ENCODE results near the gene TRMT44.
A peak's percentile ranks its signal among the peaks of the same experiment; 100 is the strongest.
"Not testable (repeated sequence)": the region's sequence is repeated elsewhere in the genome, so short reads cannot be mapped to it uniquely, and the experiment has no call there.

TRMT44 gene

DNA sequence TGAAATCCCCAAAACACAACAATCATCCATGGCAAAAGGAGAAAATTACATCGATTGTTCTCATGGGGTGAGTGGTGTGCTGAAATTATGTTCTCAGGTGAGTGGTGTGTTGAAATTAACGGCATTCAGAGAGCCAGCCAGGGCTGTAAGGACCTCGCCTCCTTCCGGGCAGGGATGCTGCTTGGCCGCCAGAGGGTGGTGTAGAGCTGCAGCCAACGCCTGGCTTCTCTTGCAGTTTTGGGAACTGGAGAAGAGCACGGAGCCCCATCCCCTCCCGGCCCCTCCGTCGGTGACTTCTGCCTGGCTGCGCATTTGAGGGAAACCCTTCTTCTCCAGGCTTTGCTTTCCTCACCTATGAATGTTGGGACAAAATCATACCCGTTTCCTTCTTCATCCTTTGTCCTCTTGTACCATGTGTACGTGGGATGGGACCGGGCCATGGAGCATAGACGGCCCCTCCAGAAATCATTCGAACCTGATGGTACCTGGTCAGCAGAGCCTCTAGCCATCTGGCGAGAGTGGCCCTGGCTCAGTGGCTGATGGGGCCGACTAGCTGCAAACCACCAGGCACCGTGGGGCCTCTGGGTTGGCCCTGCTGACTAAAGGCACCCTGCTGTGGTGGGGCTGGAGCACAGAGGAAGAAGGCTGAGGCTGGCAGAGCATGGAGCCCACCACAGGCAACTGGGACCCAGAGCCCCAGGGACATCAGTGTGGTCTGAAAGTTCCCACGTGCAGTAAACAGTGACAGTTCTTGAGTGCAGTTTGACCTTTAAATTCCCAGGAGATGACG is 28.4 kb downstream of the TRMT44 start:
- peak; percentile 17 for DNase-seq (ENCODE audit: low read depth)

DNA sequence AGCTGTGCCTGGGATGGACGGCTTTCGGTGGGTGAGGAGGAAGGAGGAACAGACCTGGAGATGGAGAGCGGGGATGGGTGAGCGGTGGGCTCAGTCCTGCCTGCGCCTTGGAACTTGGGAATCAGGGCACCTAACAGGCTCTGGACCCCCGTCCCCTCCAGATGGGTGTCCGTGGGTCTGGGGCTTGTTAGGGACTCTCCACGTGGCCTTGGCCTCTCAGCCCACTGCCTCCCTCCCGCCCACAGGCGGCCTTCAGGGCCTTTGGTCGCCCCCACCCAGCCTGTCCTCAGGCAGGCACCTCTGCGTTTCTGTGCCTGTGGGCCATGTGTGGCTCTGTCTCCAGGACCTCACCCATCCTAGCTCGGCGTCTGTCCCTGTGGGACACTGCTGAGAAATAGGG is 29.0 kb downstream of the TRMT44 start:
- DNase-seq (ENCODE audit: low read depth): no peak

DNA sequence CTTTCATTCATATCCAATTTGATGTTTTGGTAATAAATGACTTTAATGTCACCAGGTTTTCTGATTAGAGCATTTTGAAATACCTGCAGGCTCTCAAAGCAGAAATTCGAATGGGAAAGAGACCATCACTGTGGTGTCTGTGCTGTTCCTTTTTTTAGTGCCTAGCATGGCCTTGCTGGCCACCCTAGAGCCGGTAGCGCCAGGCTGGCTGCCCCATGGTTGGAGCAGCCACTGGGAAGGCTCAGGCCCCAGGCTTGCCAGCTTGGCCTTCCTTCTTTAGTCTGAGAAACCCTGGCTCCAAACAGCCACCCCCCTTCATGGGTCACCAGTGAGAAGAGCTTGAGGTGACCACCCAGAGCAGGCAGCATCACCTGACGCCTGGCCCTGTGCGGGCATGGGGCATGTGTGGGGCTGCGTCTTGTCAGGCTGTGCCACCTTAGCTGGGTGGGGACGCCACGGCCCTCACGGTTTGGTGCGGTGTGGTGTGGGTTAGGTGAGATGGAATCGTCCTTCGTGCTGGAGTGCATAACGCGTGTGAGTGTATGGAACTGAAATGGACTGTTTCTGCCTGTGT is 30.0 kb downstream of the TRMT44 start:
- DNase-seq (ENCODE audit: low read depth): no peak

DNA sequence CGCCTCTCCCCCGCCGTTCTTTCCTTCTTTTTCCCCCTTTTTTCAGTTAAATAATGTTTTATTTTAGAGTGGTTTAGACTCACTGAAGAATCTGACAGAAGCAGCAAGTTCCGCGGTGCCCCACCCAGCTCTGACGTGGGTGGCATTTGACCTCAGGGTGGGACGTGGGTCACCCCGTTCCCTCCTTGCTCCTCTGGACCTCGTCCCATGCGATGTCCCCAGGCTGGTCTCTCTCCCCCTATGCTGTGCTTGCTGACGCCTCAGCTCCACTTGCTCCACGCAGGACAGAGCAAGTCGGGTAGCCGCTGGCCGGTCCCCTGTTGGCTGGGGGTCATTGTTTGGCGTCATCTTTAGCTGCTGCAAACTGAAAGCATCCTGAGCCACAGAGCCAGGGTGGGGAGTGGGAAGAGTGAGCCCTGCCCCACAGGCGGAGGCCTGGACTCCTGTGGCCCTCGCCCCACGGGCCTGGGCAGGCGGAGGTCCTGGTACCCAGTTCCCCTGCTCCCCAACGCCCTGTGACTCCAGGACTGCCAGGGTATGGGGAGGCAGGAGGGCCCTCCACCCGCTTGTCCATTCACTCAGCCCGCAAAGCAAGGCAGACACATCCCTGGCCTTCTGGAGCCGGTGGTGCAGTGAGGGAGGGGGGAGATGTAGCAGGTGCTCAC is 30.8 kb downstream of the TRMT44 start:
- DNase-seq (ENCODE audit: low read depth): no peak

DNA sequence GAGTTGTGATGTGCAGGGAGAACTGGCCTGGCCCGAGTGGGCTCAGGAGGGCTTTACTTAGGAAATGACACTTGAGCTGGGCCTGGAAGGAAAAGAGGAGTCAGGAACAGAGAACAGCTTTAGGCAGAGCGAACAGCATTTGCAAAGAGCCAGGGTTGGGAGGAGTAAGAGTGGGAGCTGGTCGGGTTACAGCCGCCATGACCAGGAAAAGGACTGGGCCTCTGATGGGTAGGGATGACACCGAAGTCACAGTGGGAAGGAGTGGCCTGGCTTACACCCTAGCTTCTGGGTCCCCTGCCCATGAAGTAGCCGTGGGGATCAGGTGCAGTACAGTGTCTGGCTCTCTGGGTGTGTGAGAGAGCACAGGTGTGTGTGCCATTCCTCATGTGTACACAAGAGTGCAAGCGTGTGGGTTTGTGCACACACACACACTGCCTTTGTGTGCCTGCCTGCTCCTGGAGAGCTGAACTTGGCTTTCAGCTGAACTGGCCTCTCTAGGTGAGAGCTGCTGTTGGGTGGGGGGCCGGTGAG is 31.6 kb downstream of the TRMT44 start:
- DNase-seq (ENCODE audit: low read depth): no peak

DNA sequence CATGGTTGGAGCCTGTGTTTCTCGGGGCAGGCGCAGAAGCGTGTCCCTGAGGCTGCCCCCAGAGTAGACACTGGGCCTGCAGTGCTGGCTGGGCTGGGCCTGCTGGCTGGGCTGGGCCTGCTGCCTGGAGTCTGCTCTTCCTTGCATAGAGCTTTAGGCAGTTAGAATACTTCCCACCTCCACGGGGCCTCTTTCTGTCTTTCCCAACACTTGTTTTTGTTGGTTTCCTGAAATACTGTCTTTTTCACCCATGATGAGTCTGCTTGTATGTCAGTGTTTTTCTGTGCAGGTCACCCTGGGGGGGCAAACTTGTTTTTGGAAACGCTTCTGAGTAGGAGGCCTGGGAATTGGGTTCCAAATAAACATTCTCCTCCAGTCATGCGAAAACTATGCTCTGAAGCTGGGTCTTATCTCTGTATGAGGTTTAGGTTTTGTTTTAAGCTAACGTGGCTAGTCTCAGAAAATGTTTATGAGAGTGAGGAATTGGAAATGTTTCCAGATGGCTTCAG is 32.2 kb downstream of the TRMT44 start:
- no peak for DNase-seq (ENCODE audit: low read depth)

DNA sequence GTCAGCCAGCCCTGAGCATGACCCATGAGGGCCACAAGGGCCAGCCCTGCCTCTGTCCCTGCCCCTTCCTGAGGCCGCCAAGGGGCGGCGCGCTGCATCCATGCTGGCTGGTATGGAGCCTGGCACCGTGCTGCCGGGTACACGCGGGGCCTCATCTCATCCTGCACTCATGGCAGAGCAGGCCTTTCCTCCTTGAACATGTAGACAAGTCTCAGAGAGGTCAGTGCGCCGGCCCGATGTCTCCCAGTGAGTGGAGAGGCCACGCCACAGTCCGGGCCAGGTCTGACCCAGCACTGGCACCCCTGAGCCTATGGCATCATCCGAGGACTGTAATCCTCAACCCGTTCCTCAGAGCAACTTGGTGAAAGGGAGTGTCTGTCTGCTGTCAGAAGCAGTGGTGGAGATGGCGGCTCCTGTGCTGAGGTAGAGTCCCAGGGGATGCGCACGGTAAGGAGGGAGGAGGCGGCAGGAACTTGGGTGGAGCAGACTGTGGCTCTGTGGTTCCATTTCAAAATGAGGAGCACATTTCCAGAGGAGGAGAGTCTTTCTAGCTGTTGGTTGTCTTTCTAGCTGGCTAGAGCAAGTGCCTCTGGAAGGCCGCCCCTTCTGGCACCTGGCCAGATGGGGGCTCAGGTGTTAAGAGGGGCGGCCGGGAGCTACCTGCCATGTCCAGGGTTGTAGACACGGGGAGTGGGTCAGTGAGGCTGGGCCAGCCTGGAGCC is 32.8 kb downstream of the TRMT44 start:
- DNase-seq (ENCODE audit: low read depth): no peak

DNA sequence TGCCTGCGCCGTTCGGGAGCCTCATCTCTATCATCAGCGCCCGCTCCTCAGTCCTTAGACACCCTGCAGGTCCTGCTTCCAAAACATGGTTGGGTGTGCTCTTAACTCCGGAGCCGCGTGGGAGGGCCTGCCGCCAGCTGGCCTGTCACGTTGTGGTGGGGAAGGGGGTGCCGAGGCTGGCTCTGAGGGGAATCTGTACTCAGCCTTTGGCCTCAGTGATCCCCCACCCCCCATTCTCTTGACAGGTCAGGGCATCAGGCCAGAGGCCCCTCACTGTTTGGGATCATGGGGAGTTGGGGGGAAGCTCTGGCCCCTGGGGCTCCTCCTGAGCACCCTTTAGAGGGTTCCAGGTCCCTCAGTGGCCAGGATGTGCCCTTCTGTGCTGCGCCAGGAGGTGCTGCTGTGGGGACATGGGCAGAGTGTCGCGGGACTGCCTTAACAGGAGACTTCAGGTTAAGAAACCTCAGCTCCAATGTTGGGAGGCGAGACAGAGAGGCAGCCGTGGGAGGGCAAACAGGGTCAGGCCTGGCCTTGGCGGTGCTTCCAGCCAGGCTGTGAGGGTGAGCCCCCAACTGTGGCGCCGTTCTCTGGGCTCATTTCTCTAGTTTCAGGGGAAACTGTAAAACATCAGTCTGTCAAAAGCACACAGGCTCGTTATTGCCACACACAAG is 33.5 kb downstream of the TRMT44 start:
- DNase-seq (ENCODE audit: low read depth): no peak

DNA sequence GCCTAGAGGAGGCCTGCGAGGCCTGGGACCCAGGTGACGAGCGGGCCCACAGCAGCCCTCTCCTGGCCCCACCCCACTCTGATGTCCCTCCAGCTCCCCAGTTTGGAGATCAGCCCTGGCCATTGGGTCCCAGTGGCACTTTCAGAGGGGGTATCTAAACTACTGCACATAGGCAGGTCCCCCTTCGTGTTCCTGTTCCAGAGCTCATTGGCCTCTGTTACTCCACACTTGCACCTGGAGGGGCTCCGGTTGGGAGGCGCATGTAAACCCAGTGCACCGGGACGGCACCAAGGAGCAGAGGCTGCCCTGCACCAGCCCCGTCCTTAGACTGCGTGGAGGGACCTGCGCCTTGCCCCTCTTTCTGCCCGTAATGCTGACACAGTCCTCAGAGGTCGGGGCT is 34.3 kb downstream of the TRMT44 start:
- no peak for DNase-seq (ENCODE audit: low read depth)

DNA sequence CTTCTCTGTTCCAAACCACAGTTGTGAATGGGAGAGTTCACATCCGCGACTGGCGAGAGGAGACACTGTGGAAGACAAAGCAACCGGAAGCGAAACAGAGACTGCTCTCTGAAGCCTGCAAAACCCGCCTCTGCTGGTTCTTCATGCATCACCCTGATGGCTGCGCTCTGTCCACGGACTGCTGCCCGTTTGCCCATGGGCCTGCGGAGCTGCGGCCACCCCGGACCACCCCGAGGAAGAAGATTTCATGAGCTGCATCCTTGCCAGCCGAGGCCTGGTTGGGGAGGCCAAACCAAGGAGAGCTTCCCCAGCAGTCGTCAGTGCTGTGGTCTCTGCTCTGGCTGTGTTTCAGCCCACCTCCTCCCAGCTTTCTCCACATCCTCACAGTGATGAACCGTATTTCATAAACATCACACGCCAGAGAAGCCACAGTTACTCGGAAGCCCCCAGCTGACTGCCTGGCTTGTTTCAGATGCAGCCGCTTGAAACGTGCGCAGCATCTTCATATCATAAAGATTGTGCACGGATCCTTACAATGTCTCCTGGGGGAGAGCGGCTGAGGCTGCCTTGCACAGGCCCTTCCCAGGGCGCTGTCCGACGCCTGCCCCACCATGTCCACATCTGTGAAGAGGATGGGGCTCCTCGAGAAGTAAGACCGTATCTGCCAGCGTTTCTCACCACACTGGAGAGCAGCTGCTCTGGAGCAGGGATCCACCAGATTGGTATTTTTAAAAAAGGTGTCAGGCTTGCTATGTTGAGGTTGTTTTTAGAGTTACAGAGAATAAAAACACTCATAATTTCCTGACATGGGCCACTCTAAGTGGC is 35.4 kb downstream of the TRMT44 start:
- DNase-seq (ENCODE audit: low read depth): no peak

DNA sequence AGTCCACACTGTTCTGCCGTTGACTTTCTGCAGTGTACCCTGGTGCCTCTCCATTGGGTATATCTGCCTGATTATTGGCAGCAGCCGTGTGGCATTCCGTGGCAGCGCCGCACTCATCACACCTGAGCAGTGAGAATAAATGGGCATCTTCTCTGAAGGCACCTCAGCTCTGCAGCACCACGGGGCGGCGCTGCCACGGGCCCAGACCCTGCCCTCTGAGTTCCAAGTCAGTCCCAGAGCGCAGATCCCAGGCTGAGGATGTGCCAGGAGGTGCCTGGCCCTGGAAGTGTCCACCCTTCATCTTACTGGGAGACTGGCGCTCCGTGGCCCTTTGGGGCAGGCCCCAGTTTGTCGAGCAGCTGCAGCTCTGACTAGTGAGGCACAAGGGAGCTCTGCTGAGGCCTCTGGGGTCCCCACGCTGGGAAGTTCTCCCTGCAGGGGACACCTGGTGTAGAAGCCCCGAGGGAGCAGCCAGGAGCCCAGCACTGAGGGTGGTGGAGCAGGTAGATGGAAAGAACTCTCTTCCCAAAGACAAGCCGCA is 36.6 kb downstream of the TRMT44 start:
- DNase-seq (ENCODE audit: low read depth): no peak

DNA sequence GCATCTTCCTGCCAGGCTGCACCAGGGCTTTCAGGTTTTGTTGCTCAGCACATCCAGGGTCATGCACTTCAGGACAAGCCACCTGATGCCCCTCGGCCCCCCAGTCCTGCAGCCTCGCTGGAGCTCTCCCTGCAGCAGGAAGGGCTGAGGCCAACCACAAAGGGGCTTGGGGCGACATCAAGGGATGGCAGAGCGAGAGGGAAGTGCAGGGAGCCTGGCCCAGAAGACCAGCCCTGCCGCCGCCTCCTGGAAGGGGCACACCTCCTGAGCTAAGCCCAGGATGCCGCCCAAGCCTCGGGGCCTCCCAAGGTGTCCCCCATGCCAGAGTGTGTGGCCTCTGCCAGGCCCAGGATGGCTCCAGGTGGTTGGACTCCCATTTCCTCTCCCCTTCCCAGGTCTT is 37.1 kb downstream of the TRMT44 start:
- DNase-seq (ENCODE audit: low read depth): no peak

DNA sequence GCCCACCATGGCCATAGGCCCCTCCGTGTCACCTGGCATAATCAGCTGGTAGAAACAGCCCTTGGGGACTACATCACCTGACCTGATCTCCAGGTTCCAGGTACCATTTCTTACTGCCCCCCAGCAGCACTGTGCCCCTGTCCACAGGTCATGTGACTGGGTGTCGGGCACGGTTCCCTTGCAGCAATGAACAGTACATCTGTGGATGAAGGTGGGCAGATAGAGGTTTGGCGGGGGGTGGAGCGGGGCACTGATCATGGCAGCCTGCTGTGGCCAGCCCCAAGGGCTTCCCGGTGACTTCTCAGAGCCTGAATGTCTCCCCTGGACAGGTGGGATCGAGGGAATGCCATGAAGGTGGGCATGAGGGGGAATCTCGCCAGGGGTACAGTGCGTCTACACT is 37.8 kb downstream of the TRMT44 start:
- DNase-seq (ENCODE audit: low read depth): no peak

DNA sequence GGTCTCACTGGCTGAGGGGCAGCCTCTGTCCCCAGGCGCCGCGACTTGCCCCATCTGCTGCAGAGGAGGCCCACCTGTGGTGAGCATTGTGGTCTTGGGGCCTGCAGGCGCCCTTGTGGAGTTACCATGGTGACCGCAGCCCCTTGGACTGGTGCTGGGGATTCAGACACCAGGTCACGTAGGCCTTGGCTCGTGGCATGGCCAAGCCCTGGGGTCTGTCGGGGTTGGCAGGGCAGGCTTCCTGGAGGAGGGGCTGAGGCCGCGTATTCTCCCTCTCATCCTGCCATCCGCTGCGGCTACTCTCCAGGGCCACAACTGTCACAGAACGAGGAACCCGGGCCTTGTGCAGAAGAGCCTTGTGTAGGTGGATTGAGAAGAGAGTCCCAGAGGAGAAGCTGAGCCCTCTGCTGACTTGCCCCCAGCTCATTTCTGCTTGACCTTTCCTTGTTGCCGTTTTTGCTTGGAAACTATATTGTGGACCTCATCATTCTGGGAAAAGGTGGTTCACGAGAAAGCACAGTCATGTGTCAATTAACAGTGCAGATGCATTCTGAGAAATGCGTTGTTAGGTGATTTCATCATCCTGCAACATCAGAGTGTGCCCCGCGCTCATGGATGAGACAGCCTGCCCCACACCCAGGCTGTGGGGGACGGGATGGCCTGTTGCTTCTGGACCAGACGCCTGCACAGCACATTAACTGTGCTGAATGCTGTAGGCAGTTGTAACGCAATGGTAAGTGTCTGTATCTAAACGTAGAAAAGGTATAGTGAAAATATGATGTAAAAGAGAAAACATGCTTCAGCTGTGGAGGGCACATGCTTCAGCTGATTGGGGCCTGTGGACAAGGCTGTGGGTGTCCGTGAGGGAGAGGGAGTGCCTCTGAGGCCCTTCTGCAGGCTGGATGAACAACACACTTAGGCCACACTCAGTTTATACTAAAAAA is 38.5 kb downstream of the TRMT44 start:
- DNase-seq (ENCODE audit: low read depth): no peak

DNA sequence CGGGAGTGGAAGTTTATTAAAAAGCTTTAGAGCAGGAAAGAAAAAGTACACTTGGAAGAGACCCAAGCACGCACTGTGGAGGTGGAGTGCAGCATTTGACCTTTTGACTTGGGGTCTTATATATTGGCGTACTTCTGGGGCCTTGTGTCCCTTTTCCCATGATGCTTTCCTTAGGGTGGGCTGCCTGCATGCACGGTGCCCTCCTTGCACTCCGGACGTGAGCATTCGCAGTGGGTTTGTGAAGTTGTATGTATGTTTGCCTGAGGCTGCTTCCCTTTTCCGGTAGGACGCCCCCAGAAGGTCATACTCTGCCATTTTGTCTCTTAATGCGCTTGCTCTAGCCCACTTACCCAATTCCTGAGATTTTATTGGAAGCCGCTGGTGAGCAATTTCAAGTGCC is 39.6 kb downstream of the TRMT44 start:
- DNase-seq (ENCODE audit: low read depth): no peak

DNA sequence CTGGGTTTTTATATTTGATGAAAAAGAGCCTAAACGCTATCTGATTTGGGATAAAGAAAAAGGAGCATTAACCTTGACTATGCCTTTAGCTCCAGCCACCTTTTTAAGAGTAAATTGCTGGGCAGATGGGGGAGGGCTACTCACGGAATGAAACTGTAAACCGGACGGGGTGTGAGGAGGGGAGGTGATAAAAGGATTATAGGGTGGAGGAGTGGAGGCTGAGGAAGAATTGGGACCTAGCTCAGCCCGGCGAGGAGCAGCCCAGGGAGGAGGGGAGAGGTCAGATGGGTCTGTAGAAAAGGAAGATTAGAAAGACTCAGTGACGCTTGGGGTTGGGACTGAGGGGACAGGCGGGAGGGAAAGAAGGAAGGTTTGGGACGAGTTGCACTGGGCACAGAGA is 46.1 kb downstream of the TRMT44 start:
- not testable (repeated sequence) for DNase-seq (ENCODE audit: low read depth)

DNA sequence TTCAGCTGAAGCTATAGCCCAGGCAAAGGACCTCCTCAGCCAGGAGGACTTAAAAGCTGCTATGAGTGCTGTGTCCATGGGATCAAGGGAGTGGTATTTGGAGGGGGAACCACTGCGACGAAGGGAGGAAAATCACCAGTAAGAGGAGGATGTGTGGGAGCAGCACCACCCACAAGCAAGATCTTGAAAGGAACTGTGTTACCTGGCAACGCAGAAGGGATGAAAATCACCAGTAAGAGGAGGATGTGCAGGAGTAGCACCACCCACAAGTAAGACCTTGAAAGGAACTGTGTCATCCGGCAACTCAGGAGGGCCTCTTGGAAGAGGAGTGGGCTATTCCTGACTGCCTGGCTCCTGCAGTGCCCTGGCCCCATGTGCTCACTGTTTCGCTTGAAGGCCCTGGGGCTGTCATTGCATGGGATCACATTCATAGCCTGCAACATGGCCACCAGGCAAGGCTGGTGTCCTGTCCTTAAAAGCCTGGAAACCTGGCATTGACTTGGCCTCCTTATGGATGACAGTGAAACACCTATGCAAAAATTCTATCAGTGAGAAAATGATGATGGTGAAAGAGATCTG is 48.3 kb downstream of the TRMT44 start:
- DNase-seq (ENCODE audit: low read depth): no peak

DNA sequence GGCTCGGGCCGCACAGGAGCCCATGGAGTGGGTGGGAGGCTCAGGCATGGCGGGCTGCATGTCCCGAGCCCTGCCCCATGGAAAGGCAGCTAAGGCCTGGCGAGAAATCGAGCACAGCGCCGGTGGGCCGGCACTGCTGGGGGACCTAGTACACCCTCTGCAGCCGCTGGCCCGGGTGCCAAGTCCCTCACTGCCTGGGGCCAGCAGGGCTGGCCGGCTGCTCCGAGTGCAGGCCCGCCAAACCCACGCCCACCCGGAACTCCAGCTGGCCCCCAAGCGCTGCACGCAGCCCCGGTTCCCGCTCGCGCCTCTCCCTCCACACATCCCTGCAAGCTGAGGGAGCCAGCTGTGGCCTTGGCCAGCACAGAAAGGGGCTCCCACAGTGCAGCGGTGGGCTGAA is 50.9 kb downstream of the TRMT44 start:
- not testable (repeated sequence) for DNase-seq (ENCODE audit: low read depth)

DNA sequence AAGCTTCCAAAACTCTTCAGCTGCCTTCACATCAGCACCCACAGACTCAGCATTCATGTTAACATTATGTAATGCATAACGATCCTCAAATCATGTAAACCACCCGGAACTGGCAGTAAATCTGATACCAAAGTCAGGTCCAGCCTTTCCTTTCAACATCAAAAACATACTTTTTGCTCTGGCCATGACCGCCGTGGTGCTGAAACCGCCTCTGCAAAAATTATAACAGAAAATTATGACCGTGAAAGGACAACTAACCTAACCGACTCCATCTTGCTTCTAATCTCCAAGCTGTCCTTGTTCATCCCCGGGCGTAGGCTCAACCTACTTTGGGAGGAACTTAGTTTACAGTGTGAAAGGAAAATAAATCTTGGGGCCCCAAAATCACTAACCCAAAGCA is 51.6 kb downstream of the TRMT44 start:
- DNase-seq (ENCODE audit: low read depth): no peak

Measured in stimulated activated CD8-positive, alpha-beta memory T cell treated with anti-CD3 and anti-CD28 coated beads, Interleukin-15, amount 100 ng/mL, for 1 hour (primary cell).